Measurements from ENCODE around the gene PCP4L1. TPM values are rescaled to one million over a fixed set of nuclear protein-coding genes. Genes with fewer than 3 reads are reported as not detected.

Gene PCP4L1
- polyA plus RNA-seq, 2 of the 4 experiments (the other 2 are of a cell fraction) = not detected

DNA sequence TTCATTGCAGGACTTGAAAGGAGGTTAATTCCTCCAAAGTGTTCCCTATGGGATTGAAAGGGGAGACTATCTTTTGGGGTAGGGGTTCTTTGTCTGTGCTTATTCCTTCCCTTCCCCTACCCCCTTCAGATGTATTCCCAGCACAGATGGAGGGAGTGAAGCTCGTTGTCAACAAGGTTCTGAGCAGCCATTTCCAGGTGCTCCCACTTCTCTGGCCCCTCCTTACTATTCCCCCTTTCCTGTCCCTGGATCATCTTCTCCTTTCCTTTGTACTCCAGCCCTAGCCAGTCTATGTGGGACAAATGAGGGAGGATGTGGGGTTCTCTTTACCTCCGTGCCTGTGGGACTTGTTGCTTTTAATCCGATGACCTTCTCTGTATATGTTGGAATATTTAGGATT is 31.8 kb upstream of the PCP4L1 start:
- CTCF ChIA-PET = interaction anchor here (0.5 to 20.1 kb wide), 24 partner anchors 9 to 200 kb away, joined by 3 to 319 read pairs (median 11); partner anchors contain the start of genes CFAP126, FCER1G, NDUFS2 and NR1I3
- POLR2A ChIA-PET = interaction anchor here (1.6 kb wide), 1 partner anchor 87 kb away, joined by 14 read pairs; the partner anchor contains the start of gene SDHC
- FAIRE-seq = no peak

DNA sequence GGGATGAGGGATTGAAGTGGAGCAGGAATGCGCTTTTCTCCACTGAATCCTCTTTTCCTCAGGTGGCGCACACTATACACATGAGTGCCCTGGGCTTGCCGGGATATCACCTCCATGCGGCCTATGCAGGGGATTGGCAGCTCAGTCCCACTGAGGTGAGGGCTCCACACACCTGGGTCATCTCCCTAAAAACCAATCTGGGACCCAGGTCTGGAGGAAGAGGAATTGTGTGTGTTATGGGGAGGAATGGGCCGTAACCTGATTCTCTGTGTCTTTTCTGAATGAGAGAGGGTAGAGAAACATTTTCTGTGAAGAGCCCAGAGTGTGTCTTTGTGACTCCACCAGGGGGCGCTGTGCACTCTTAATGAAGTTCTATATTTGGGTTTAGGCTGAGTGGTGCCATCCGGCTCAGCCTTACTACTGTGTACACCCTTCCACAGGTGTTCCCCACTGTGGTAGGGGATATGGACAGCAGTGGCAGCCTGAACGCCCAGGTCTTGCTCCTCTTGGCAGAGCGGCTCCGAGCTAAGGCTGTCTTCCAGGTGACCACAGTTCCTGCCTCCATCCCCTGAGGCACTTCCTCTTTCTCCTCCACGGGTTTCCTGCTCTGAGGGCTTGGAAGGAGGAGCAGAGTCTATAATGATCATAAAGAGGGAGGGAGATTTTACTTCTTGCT is 31.2 kb upstream of the PCP4L1 start:
- ATAC-seq (peak; percentile 52 to 66; a peak in 5 of 6 replicates), FAIRE-seq (no peak), DNase-seq (ENCODE audit: low read depth in 1 of 2, low spot score in 1 of 2) (peak; percentile 72 to 83)
- peak overlapping the region; percentile 93 for H3K4me2 ChIP-seq
- H3K9me3 ChIP-seq = no peaks in the 10 kb centered on the region
- POLR2A ChIA-PET = no interaction called here
- H3K4me3 ChIP-seq = no peak overlapping the region
- no peak for TF ChIP-seq HEYL (CRISPR knock-in tag; IDR thresholded peaks at IDR 0.05)
- TF ChIP-seq NFE2L2 (conservative IDR thresholded peaks at IDR 0.05; ENCODE audit: low read length) = no peak
- TF ChIP-seq HOXA7 (CRISPR knock-in tag; IDR thresholded peaks at IDR 0.05) = no peak
- no peak for TF ChIP-seq TFCP2L1 (CRISPR knock-in tag; IDR thresholded peaks at IDR 0.05)
- no peak for TF ChIP-seq FOSB (CRISPR knock-in tag; IDR thresholded peaks at IDR 0.05)
- peak; percentile 70 to 75 for TF ChIP-seq RAD21 (conservative IDR thresholded peaks at IDR 0.05 in 1 of 2, IDR thresholded peaks at IDR 0.05 in 1 of 2)
- no peak for TF ChIP-seq JUN (IDR thresholded peaks at IDR 0.05)
- no peak for TF ChIP-seq RFX5 (IDR thresholded peaks at IDR 0.05)
- TF ChIP-seq HDAC2 (IDR thresholded peaks at IDR 0.05) = no peak
- peak; percentile 84 for TF ChIP-seq SMC3 (IDR thresholded peaks at IDR 0.05)
- TF ChIP-seq KDM1A (IDR thresholded peaks at IDR 0.05; ENCODE audit: low read depth) = no peak
- no peak for TF ChIP-seq ZC3H11A (IDR thresholded peaks at IDR 0.05)
- no peak for TF ChIP-seq MYC (IDR thresholded peaks at IDR 0.05; ENCODE audit: borderline replicate concordance, low read length)
- TF ChIP-seq, protein P1, sequence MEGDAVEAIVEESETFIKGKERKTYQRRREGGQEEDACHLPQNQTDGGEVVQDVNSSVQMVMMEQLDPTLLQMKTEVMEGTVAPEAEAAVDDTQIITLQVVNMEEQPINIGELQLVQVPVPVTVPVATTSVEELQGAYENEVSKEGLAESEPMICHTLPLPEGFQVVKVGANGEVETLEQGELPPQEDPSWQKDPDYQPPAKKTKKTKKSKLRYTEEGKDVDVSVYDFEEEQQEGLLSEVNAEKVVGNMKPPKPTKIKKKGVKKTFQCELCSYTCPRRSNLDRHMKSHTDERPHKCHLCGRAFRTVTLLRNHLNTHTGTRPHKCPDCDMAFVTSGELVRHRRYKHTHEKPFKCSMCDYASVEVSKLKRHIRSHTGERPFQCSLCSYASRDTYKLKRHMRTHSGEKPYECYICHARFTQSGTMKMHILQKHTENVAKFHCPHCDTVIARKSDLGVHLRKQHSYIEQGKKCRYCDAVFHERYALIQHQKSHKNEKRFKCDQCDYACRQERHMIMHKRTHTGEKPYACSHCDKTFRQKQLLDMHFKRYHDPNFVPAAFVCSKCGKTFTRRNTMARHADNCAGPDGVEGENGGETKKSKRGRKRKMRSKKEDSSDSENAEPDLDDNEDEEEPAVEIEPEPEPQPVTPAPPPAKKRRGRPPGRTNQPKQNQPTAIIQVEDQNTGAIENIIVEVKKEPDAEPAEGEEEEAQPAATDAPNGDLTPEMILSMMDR (IDR thresholded peaks at IDR 0.05) = peak; percentile 91
- H3K27ac ChIP-seq = peak overlapping the region in 1 of 2 experiments; percentile 85; a peak in 2 of 6 replicates
- CTCF ChIA-PET = interaction anchor here (0.5 to 20.1 kb wide), 27 partner anchors 9 to 200 kb away, joined by 3 to 319 read pairs (median 9); partner anchors contain the start of genes FCER1G, NDUFS2, NR1I3 and PCP4L1
- peaks cover 13% of the 10 kb centered on the region for H3K4me1 ChIP-seq
- WGBS (ENCODE audit: missing lambda C conversion rate) = 46% methylated on average over 11 of the region's 11 CpGs

More for the DNA sequence above, 31.8 kb upstream of the PCP4L1 start:
- ATAC-seq = no peak
- Histone ChIP-seq H3K27ac (peak overlapping the region; percentile 72 to 85; a peak in 4 of 6 replicates), H3K4me3 (peak overlapping the region; percentile 57), H3K4me2 (peak overlapping the region; percentile 93), H3K4me1 (peaks cover 13% of the 10 kb centered on the region), H3K9me3 (no peaks in the 10 kb centered on the region)
- 79% methylated on average over 3 of the region's 3 CpGs for WGBS (ENCODE audit: missing lambda C conversion rate)
- TF ChIP-seq HOXB5 (CRISPR knock-in tag; IDR thresholded peaks at IDR 0.05) (no peak), NR3C1 (IDR thresholded peaks at IDR 0.05) (no peak), ESRRA (IDR thresholded peaks at IDR 0.05; ENCODE audit: borderline replicate concordance, low read length) (no peak), TFCP2L1 (CRISPR knock-in tag; IDR thresholded peaks at IDR 0.05) (no peak), ZSCAN20 (CRISPR knock-in tag; IDR thresholded peaks at IDR 0.05) (no peak), GATA3 (IDR thresholded peaks at IDR 0.05; ENCODE audit: borderline replicate concordance) (no peak), RARB (CRISPR knock-in tag; IDR thresholded peaks at IDR 0.05) (no peak), NPAS2 (CRISPR knock-in tag; IDR thresholded peaks at IDR 0.05; ENCODE audit: borderline replicate concordance) (no peak), CHD2 (IDR thresholded peaks at IDR 0.05; ENCODE audit: low read length, partially characterized antibody) (no peak)
- no peak for DNase-seq (ENCODE audit: low read depth in 1 of 2, low spot score in 1 of 2)

DNA sequence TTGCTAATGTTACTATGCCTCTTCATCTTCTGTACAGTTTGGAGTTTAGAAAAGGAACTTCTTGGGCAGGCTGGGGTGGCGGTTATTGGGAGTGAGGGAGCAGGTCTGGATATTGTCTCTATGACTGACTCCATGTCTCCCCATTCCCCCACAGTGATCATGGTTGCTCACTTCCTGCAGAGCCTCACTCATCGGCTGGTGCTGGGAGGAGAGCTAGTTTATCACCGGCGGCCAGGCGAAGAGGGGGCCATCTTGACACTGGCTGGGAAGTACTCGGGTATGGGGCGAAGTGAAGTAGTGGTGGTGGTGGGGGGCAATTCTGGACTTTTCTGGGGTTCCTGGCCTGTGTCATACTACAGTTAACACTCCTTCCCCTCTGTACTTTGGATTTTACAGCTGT is 30.5 kb upstream of the PCP4L1 start:
- no peak overlapping the region for H3K4me3 ChIP-seq
- WGBS (ENCODE audit: missing lambda C conversion rate) = 96% methylated on average over 7 of the region's 7 CpGs
- H3K27ac ChIP-seq = no peak overlapping the region
- no peak for TF ChIP-seq KDM5A (IDR thresholded peaks at IDR 0.05)
- TF ChIP-seq NFE2L2 (conservative IDR thresholded peaks at IDR 0.05; ENCODE audit: low read length) = no peak
- TF ChIP-seq HOXA7 (CRISPR knock-in tag; IDR thresholded peaks at IDR 0.05) = no peak
- TF ChIP-seq EHF (CRISPR knock-in tag; IDR thresholded peaks at IDR 0.05) = no peak
- no peak for TF ChIP-seq HMGXB4 (CRISPR knock-in tag; IDR thresholded peaks at IDR 0.05; ENCODE audit: borderline replicate concordance)
- no peak for TF ChIP-seq MYC (IDR thresholded peaks at IDR 0.05; ENCODE audit: borderline replicate concordance, low read length)
- no peak for TF ChIP-seq SMC3 (IDR thresholded peaks at IDR 0.05)
- no peak for FAIRE-seq
- H3K4me1 ChIP-seq = peaks cover 13% of the 10 kb centered on the region
- H3K4me2 ChIP-seq = no peak overlapping the region
- DNase-seq (ENCODE audit: low read depth in 1 of 2, low spot score in 1 of 2) = no peak
- ATAC-seq = no peak
- H3K9me3 ChIP-seq = no peaks in the 10 kb centered on the region
- ChIA-PET POLR2A (no interaction called here), CTCF (interaction anchor here (0.7 to 20.1 kb wide), 23 partner anchors 10 to 156 kb away, joined by 3 to 319 read pairs (median 9); partner anchors contain the start of genes FCER1G, NDUFS2, NR1I3 and PCP4L1)

Data from A549 (cell line).